Measurements from ENCODE around the gene MMD.

GRCh38 chr17:55451758-55452138 is 30.1 kb upstream of the MMD start:
- no peak for TF ChIP-seq CTCF (IDR thresholded peaks at IDR 0.05; ENCODE audit: low read length)
- no peak for TF ChIP-seq EZH2 (IDR thresholded peaks at IDR 0.05; ENCODE audit: borderline replicate concordance, low read length)
